ENCODE data around the gene VPS4B.

The VPS4B gene

DNA sequence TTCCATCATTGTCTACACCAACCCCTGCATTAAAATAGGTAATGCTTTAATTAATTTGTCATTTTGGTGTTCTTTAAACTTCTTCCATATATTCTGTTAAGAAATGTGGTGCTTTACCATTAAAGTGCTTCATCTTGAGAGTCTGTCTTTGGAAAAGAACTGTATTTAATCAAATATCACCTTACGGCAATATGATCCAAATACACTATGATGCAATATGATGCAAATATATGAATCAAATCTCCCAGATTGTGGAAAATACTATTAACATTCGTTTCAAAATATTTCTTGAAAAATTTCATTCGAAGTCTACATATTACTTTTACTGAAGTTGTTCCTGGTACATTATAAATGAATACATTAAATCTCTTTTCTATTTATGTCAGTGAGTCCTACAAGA lies 23.0 kb downstream of the VPS4B start:
- TF ChIP-seq CTCF (IDR thresholded peaks at IDR 0.05; ENCODE audit: low read depth, low read length), result no peak
- H3K4me3 ChIP-seq (replicated peaks in 1 of 2; ENCODE audit: low read depth in 2 of 2, low read length in 2 of 2), result no peak overlapping the region
- no peak for DNase-seq (ENCODE audit: low read depth in 2 of 2)

GRCh38 chr18:63397349-63397748 lies 24.9 kb downstream of the VPS4B start:
- H3K4me3 ChIP-seq (replicated peaks in 1 of 2; ENCODE audit: low read depth in 2 of 2, low read length in 2 of 2), result no peak overlapping the region
- TF ChIP-seq CTCF (IDR thresholded peaks at IDR 0.05; ENCODE audit: low read depth, low read length), result no peak
- no peak for DNase-seq (ENCODE audit: low read depth in 2 of 2)

DNA sequence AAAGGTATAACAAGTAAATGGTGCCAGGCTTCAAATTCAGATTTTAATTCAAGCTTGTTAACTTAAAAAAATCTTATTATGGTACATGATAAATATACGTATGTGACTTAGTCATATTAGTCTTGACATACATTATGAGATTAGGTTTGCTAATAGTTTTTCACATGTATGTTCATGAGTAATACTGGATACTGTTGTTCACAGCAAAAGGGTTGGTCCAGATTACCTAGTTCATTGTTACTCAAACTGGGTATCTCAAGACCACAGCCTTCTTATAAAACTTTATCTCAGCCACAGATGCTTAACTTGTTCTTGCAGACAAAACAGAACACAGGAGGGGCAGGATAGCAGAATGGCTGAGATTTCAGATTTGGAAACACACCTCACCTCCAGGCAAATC lies 26.8 kb downstream of the VPS4B start:
- no peak for DNase-seq (ENCODE audit: low read depth in 2 of 2)
- no peak for TF ChIP-seq CTCF (IDR thresholded peaks at IDR 0.05; ENCODE audit: low read depth, low read length)
- no peak overlapping the region for H3K4me3 ChIP-seq (replicated peaks in 1 of 2; ENCODE audit: low read depth in 2 of 2, low read length in 2 of 2)

DNA sequence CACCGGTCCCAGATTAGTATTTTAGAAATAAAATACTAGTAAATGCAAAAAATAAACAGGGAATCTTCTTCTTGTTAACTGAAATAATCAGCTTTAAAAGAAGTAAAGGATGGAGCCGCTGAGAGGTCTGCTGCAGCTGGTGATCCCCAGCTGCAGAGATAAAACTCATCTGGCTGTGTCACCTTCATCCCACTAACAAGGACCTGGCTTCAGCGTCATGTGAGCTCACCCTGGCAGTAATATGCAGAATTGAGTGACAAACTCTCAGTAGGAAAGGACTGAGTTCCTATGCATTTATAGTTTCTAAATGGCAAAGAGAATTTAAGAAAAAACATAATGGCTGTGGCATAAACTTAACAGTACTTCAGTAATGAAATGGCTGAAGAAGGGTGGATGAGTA lies 27.3 kb downstream of the VPS4B start:
- no peak for DNase-seq (ENCODE audit: low read depth in 2 of 2)
- no peak for TF ChIP-seq CTCF (IDR thresholded peaks at IDR 0.05; ENCODE audit: low read depth, low read length)
- no peak overlapping the region for H3K4me3 ChIP-seq (replicated peaks in 1 of 2; ENCODE audit: low read depth in 2 of 2, low read length in 2 of 2)

GRCh38 chr18:63387861-63388260 lies 34.4 kb downstream of the VPS4B start:
- no peak overlapping the region for H3K4me3 ChIP-seq (replicated peaks in 1 of 2; ENCODE audit: low read depth in 2 of 2, low read length in 2 of 2)
- TF ChIP-seq CTCF (IDR thresholded peaks at IDR 0.05; ENCODE audit: low read depth, low read length), result no peak
- DNase-seq (ENCODE audit: low read depth in 2 of 2), result no peak

DNA sequence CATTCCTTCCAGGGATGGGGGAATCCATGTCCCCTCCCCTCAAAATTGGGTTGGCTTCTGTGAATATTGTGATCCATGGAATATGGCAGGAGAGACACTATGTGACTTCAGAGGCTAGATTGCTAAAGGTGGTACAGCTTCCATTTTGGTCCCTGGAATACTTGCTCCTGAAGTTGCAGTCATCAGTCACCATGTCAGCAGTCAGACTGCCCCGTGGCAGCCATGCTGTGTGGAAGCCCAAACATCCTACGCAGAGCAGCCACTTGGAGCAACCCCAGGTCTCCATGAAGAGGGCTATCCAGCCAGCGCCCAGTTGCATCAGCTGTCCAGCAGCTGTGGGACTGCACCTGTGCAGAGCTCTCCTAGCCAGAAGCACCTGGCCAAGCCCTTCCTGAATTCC lies 39.4 kb downstream of the VPS4B start:
- no peak for TF ChIP-seq CTCF (IDR thresholded peaks at IDR 0.05; ENCODE audit: low read depth, low read length)
- DNase-seq (ENCODE audit: low read depth in 2 of 2), result no peak
- H3K4me3 ChIP-seq (replicated peaks in 1 of 2; ENCODE audit: low read depth in 2 of 2, low read length in 2 of 2), result no peak overlapping the region

DNA sequence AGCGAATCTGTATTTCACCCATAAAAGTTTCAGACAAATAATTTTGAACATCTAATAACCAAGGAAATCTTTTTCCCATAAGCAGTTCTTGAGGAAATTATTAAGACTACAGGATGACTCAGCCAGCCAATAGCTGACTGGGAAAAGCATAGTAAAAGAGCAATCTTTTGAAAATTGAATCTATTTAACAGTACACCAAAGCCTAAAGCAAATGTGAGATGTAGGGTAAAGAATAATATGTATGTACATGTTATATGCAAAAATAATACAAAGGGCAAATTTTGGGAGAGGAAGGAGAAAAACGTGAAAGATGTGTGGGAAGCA lies 42.7 kb downstream of the VPS4B start:
- DNase-seq (ENCODE audit: low read depth in 2 of 2), result peak in 1 of 2 donors; percentile 38
- TF ChIP-seq CTCF (IDR thresholded peaks at IDR 0.05; ENCODE audit: low read depth, low read length), result no peak
- H3K4me3 ChIP-seq (replicated peaks in 1 of 2; ENCODE audit: low read depth in 2 of 2, low read length in 2 of 2), result no peak overlapping the region
